H1 (cell line): ENCODE data around the gene STH. TPM values are rescaled to one million over a fixed set of nuclear protein-coding genes. Genes with fewer than 3 reads are reported as not detected.

Source experiments
- CTCF ChIA-PET: fragments of 300-600 bp; sonication (Branson Sonifier 250); formaldehyde crosslinking; loops from one replicate; lab custom pipeline; 2021; ENCODE audit not compliant: partially characterized antibody; lab: Charles Lee
- POLR2A ChIA-PET: fragments of 300-600 bp; sonication (Branson Sonifier 250); formaldehyde crosslinking; loops from one replicate; lab custom pipeline; 2021; ENCODE audit warnings: inconsistent platforms; ENCODE audit not compliant: partially characterized antibody; lab: Charles Lee
- DNase-seq, 2 experiments: peaks; one replicate each; pipeline versions ENCODE4 v3.0.0 to v3.0.0-alpha.2; 2010 to 2022; ENCODE audit warnings: low spot score in 2 of 2, low read depth in 1 of 2, mixed read lengths in 1 of 2
- FAIRE-seq: peaks from 2 replicates; lab custom pipeline; 2011; peaks lifted over from hg19 to GRCh38; lab: Jason Lieb, UNC
- H2AFZ ChIP-seq: 2 replicates; pipeline ENCODE4 v1.8.1; 2012; ENCODE audit warnings: low read length, inconsistent platforms
- H2AK5ac ChIP-seq: 2 replicates; pipeline ENCODE4 v1.6.1; 2013; ENCODE audit warnings: low read depth, low read length
- H2BK120ac ChIP-seq: replicated peaks from 2 replicates; pipeline ENCODE3; 2013; ENCODE audit warnings: low read depth, low read length, inconsistent platforms
- H2BK12ac ChIP-seq: 2 replicates; pipeline ENCODE4 v1.6.1; 2013; ENCODE audit warnings: low read depth, low read length
- H2BK15ac ChIP-seq: 2 replicates; pipeline ENCODE4 v1.6.1; 2013; ENCODE audit warnings: low read length
- H2BK20ac ChIP-seq: 2 replicates; pipeline ENCODE4 v1.6.1; 2013; ENCODE audit warnings: low read length
- H2BK5ac ChIP-seq: 2 replicates; pipeline ENCODE4 v1.6.1; 2013; ENCODE audit warnings: low read depth, low read length
- H3K14ac ChIP-seq: 2 replicates; pipeline ENCODE4 v1.6.1; 2013; ENCODE audit warnings: inconsistent platforms; ENCODE audit not compliant: insufficient read length
- H3K18ac ChIP-seq: 2 replicates; pipeline ENCODE4 v1.6.1; 2013; ENCODE audit warnings: low read length; ENCODE audit errors: extremely low read depth
- H3K23ac ChIP-seq: 2 replicates; pipeline ENCODE4 v1.6.1; 2013; ENCODE audit warnings: inconsistent platforms; ENCODE audit not compliant: insufficient read length
- H3K23me2 ChIP-seq: 2 replicates; pipeline ENCODE4 v1.6.1; 2013; ENCODE audit warnings: low read depth, low read length
- H3K27ac ChIP-seq: 2 replicates; pipeline ENCODE4 v1.6.1; 2011; ENCODE audit warnings: low read depth, low read length, inconsistent platforms
- H3K27me3 ChIP-seq, 4 experiments: replicated peaks in 1 of 4; 1 replicate in 1 of 4; 2 replicates in 3 of 4; pipeline versions ENCODE4 v1.6.1 to v1.8.1; 2011 to 2013; ENCODE audit warnings: low read length in 3 of 4, mild to moderate bottlenecking in 3 of 4, inconsistent platforms in 2 of 4, mixed read lengths in 2 of 4, moderate library complexity in 1 of 4; ENCODE audit not compliant: control insufficient read depth in 3 of 4, insufficient read depth in 3 of 4; ENCODE audit errors: extremely low read depth in 1 of 4
- H3K36me3 ChIP-seq, 4 experiments: 2 replicates each; pipeline versions ENCODE4 v1.6.1 to v1.8.1; 2011 to 2013; ENCODE audit warnings: mild to moderate bottlenecking in 4 of 4, low read length in 3 of 4, moderate library complexity in 2 of 4, control low read depth in 1 of 4, inconsistent platforms in 1 of 4; ENCODE audit not compliant: insufficient read depth in 4 of 4, control insufficient read depth in 2 of 4
- H3K4ac ChIP-seq: replicated peaks from 2 replicates; pipeline ENCODE3; 2013; ENCODE audit warnings: low read length, low read depth, mixed read lengths, inconsistent platforms; ENCODE audit not compliant: insufficient read length
- H3K4me1 ChIP-seq, 4 experiments: replicated peaks in 1 of 4; 1 replicate in 1 of 4; 2 replicates in 3 of 4; pipeline versions ENCODE4 v1.6.1 to v1.8.1; 2011 to 2013; ENCODE audit warnings: low read length in 3 of 4, inconsistent platforms in 2 of 4, mixed read lengths in 1 of 4; ENCODE audit not compliant: insufficient read depth in 4 of 4, control insufficient read depth in 3 of 4
- H3K4me2 ChIP-seq, 2 experiments: 2 replicates each; pipeline versions ENCODE4 v1.6.1 to v1.8.1; 2011 to 2013; ENCODE audit warnings: low read depth in 2 of 2, low read length in 2 of 2, control low read depth in 1 of 2, inconsistent platforms in 1 of 2, mild to moderate bottlenecking in 1 of 2; ENCODE audit not compliant: insufficient read depth in 1 of 2
- H3K4me3 ChIP-seq, 4 experiments: fragments of 200-600, 300-600 bp in 1 of 4; sonication (generic), shearing (Covaris generic), sonication (Bioruptor Twin) in 1 of 4; 2 replicates each; pipeline versions ENCODE4 v1.5.1 to v1.8.1; 2011 to 2016; ENCODE audit warnings: low read length in 4 of 4, low read depth in 3 of 4, control low read depth in 2 of 4, inconsistent platforms in 2 of 4, mild to moderate bottlenecking in 2 of 4, mixed read lengths in 1 of 4, moderate library complexity in 1 of 4; ENCODE audit not compliant: insufficient read depth in 2 of 4; ENCODE audit errors: extremely low read depth in 1 of 4
- H3K56ac ChIP-seq: replicated peaks from 2 replicates; pipeline ENCODE3; 2013; ENCODE audit warnings: low read depth, mild to moderate bottlenecking, mixed read lengths, low read length, inconsistent platforms; ENCODE audit not compliant: insufficient read length
- H3K79me1 ChIP-seq: 2 replicates; pipeline ENCODE4 v1.6.1; 2013; ENCODE audit warnings: low read depth, low read length, control low read depth
- H3K79me2 ChIP-seq, 2 experiments: 2 replicates each; pipeline versions ENCODE4 v1.6.1 to v1.8.1; 2012 to 2013; ENCODE audit warnings: low read length in 2 of 2, mild to moderate bottlenecking in 2 of 2, inconsistent platforms in 1 of 2; ENCODE audit not compliant: insufficient read depth in 2 of 2, control insufficient read depth in 1 of 2
- H3K9ac ChIP-seq, 4 experiments: replicated peaks in 1 of 4; 1 replicate in 1 of 4; 2 replicates in 3 of 4; pipeline versions ENCODE4 v1.6.1 to v1.8.1; 2011 to 2013; ENCODE audit warnings: low read depth in 3 of 4, low read length in 3 of 4, control low read depth in 2 of 4, mild to moderate bottlenecking in 2 of 4, moderate library complexity in 2 of 4, inconsistent platforms in 1 of 4; ENCODE audit errors: extremely low read depth in 1 of 4
- H3K9me3 ChIP-seq, 2 experiments: 2 replicates each; pipeline versions ENCODE4 v1.6.1 to v1.8.1; 2012 to 2013; ENCODE audit warnings: mild to moderate bottlenecking in 2 of 2, moderate library complexity in 2 of 2, control low read depth in 1 of 2, inconsistent platforms in 1 of 2, low read depth in 1 of 2, low read length in 1 of 2, mixed read lengths in 1 of 2; ENCODE audit not compliant: insufficient read depth in 2 of 2
- H4K20me1 ChIP-seq, 2 experiments: replicated peaks in 1 of 2; 2 replicates each; pipeline versions ENCODE3 to v1.8.1; 2011 to 2013; ENCODE audit warnings: inconsistent platforms in 2 of 2, low read length in 2 of 2, mild to moderate bottlenecking in 1 of 2; ENCODE audit not compliant: insufficient read depth in 2 of 2, control insufficient read depth in 1 of 2
- H4K5ac ChIP-seq: 2 replicates; pipeline ENCODE4 v1.6.1; 2013; ENCODE audit warnings: low read length, low read depth, mixed read lengths, inconsistent platforms; ENCODE audit not compliant: insufficient read length
- H4K8ac ChIP-seq: 2 replicates; pipeline ENCODE4 v1.8.0; 2013; ENCODE audit warnings: mild to moderate bottlenecking, moderate library complexity, low read length, inconsistent platforms; ENCODE audit not compliant: insufficient read depth; ENCODE audit errors: extremely low read depth
- H4K91ac ChIP-seq: replicated peaks from 2 replicates; pipeline ENCODE3; 2013; ENCODE audit warnings: low read length, mixed read lengths, inconsistent platforms; ENCODE audit not compliant: insufficient read length
- FOSL1 ChIP-seq: IDR thresholded peaks from 2 replicates; pipeline ENCODE4 v1.6.1; 2011; ENCODE audit warnings: mild to moderate bottlenecking, low read depth, low read length, moderate library complexity; ENCODE audit not compliant: insufficient read depth
- POLR2AphosphoS5 ChIP-seq: IDR thresholded peaks from 2 replicates; pipeline ENCODE4 v1.6.1; 2011; ENCODE audit warnings: low read depth, low read length
- WGBS, 2 experiments: shearing (Covaris generic) in 1 of 2; methylation state at CpG; one replicate each; pipeline versions ENCODE4 v1.1.6 to v1.1.7; 2013 to 2015; ENCODE audit warnings: low lambda C conversion rate in 2 of 2, mixed read lengths in 2 of 2, inconsistent platforms in 1 of 2, low coverage in 1 of 2, missing lambda C conversion rate in 1 of 2; ENCODE audit not compliant: insufficient replicate concordance in 2 of 2, insufficient coverage in 1 of 2, insufficient read length in 1 of 2; ENCODE audit errors: extremely low coverage in 1 of 2, missing lambda C conversion rate in 1 of 2; 5-methylcytosine and 5-hydroxymethylcytosine counted together
- polyA plus RNA-seq, 7 experiments: library from polyadenylated mRNA; depleted of rRNA in 3 of 7; stranded (reverse) in 5 of 7; unstranded in 2 of 7; fragments of >200 nt in 5 of 7; fragments of 200-250 nt in 2 of 7; gene quantifications; 1 replicate in 5 of 7; 2 replicates in 1 of 7; 4 replicates in 1 of 7; pipeline versions ENCODE4 v1.2.1 to v1.2.3, GENCODE V29; 2011 to 2013; ENCODE audit warnings: missing spikeins in 2 of 7, mixed read lengths in 2 of 7
- total RNA-seq: library from RNA; stranded (reverse); fragmentation: NEBNext Ultra II Directional; extraction: Animal tissue kit (Norgen Biotek cat#: 25700); gene quantifications from 2 replicates; pipeline ENCODE4 v1.2.1, GENCODE V29; 2021

STH gene
- total and polyA plus RNA-seq, 2 of the 8 experiments (the other 6 are each of a cell fraction or from before 2014, with no cell fraction given): not detected

DNA sequence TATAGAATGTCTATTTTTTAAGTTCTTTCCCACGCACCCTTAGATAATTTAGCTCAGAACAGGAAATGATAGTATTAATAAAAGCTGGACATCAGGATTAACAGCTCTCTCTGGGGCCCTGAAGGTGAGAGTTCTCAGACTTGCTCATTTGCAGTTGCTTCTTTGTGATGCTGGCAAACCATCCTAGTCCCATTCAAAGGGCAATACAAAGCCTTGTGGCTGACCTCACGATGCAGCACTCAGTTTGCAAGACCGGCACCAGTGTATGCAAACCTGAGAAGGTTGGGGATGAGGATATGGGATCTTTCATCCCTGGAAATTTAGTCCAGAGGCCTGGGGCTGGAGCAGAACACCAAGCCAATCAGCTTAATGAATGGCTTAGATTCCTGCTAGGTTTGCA is 29.3 kb downstream of the STH start:
- no peak overlapping the region for H4K5ac ChIP-seq
- H2BK12ac ChIP-seq: no peak overlapping the region
- H2AFZ ChIP-seq: no peak overlapping the region
- H3K23me2 ChIP-seq: no peaks in the 10 kb centered on the region
- peaks cover 1 to 5% of the 10 kb centered on the region in 2 experiments for H4K20me1 ChIP-seq
- H2BK5ac ChIP-seq: no peak overlapping the region
- DNase-seq (no peak), FAIRE-seq (peak; percentile 77)
- H3K14ac ChIP-seq: no peak overlapping the region
- H3K79me2 ChIP-seq: no peaks in the 10 kb centered on the region
- peaks cover 3% of the 10 kb centered on the region; the same call in 1 of the 2 replicates for H3K79me1 ChIP-seq
- H3K4me1 ChIP-seq: peaks cover 3 to 19% (median 6%) of the 10 kb centered on the region in 4 experiments
- no peaks in the 10 kb centered on the region for H3K27me3 ChIP-seq
- no peak overlapping the region for H3K23ac ChIP-seq
- H3K9ac ChIP-seq: no peak overlapping the region
- WGBS, 2 experiments: 84% methylated on average over 3 of the region's 3 CpGs; no CpG with 5 or more reads in 1 of the 2 experiments
- no peak overlapping the region for H3K4me3 ChIP-seq
- no peak overlapping the region for H3K27ac ChIP-seq
- H2AK5ac ChIP-seq: no peak overlapping the region
- ChIA-PET POLR2A (interaction anchor here (0.9 to 4.1 kb wide), 3 partner anchors 12 to 79 kb away, joined by 3 to 16 read pairs (median 8); no protein-coding TSS in a partner anchor), CTCF (interaction anchor here (0.7 to 3.4 kb wide), 8 partner anchors 8 to 159 kb away, joined by 3 to 11 read pairs (median 5); partner anchors contain the start of gene STH)
- no peak overlapping the region for H3K56ac ChIP-seq
- H3K18ac ChIP-seq: no peak overlapping the region
- no peak overlapping the region for H3K4ac ChIP-seq
- H3K9me3 ChIP-seq: no peaks in the 10 kb centered on the region
- peaks cover 23 to 40% (median 28%) of the 10 kb centered on the region in 4 experiments for H3K36me3 ChIP-seq
- H4K91ac ChIP-seq: no peak overlapping the region
- H2BK15ac ChIP-seq: no peak overlapping the region
- no peak overlapping the region for H2BK20ac ChIP-seq
- TF ChIP-seq FOSL1 (no peak), POLR2AphosphoS5 (0 out of 2 replicates have a peak, but pooled peaks have one; percentile 44)
- TF ChIP-seq, all 59 proteins: peak for 1
- no peak overlapping the region for H4K8ac ChIP-seq
- no peak overlapping the region for H2BK120ac ChIP-seq
- no peak overlapping the region for H3K4me2 ChIP-seq
